HCT116 (cell line): ENCODE measurements around the gene CCSER1. TPM values are rescaled to one million over a fixed set of nuclear protein-coding genes. Genes with fewer than 3 reads are reported as not detected.

Source experiments
- ATAC-seq: fragments of 200-7000 bp; cut with Tn5 transposase; 2 replicates; pipeline ENCODE4 v1.9.1; 2020; ENCODE audit warnings: mild to moderate bottlenecking, moderate library complexity
- BruUV-seq: library from RNA; stranded (reverse); fragments of 400-500 nt; replicated peaks from 2 replicates; lab custom pipeline; 2021; lab: Mats Ljungman, UMichigan
- CTCF ChIA-PET: fragments of 300-600 bp; sonication (Branson Sonifier 250); formaldehyde crosslinking; loops from one replicate; lab custom pipeline; 2021; ENCODE audit warnings: antibody characterized with exemption; lab: Charles Lee
- POLR2A ChIA-PET: fragments of 300-600, 350-600 bp; sonication (Branson Sonifier 250); formaldehyde crosslinking; loops from one replicate; lab custom pipeline; 2021; ENCODE audit warnings: antibody characterized with exemption; lab: Charles Lee
- RAD21 ChIA-PET, 2 experiments: fragments of 300-600 bp; sonication (Branson Sonifier 250); formaldehyde crosslinking; loops; one replicate each; lab custom pipeline; 2023; ENCODE audit warnings: low total read pairs in 2 of 2; ENCODE audit not compliant: uncharacterized antibody in 2 of 2, unreplicated experiment in 2 of 2, low non-redundant PET in 1 of 2; lab: Charles Lee
- DNase-seq: peaks from one replicate; pipeline ENCODE4 v3.0.0-alpha.2; 2010; ENCODE audit warnings: low read depth, low spot score
- H2AFZ ChIP-seq: fragments of 200-600 bp; shearing (Covaris generic), sonication (generic); 2 replicates; pipeline ENCODE4 v1.6.1; 2017; ENCODE audit warnings: low read depth, mixed run types, mixed read lengths, antibody characterized with exemption, low read length; ENCODE audit not compliant: poor library complexity, severe bottlenecking
- H3K27ac ChIP-seq: 2 replicates; pipeline ENCODE4 v1.5.1; 2012; ENCODE audit warnings: low read depth, low read length
- H3K27me3 ChIP-seq: fragments of 200-600 bp; sonication (generic); 2 replicates; pipeline ENCODE4 v1.6.1; 2016; ENCODE audit warnings: mixed run types, low read length, mixed read lengths; ENCODE audit not compliant: insufficient read depth
- H3K36me3 ChIP-seq, 2 experiments: fragments of 200-500 bp in 1 of 2; fragments of 200-600 bp in 1 of 2; sonication (Bioruptor generic) in 1 of 2; sonication (generic) in 1 of 2; 2 replicates each; pipeline versions ENCODE4 v1.5.1 to v1.6.1; 2014 to 2016; ENCODE audit warnings: low read length in 2 of 2, inconsistent platforms in 1 of 2, mixed read lengths in 1 of 2, mixed run types in 1 of 2; ENCODE audit not compliant: insufficient read depth in 2 of 2, control insufficient read depth in 1 of 2
- H3K4me1 ChIP-seq, 2 experiments: fragments of 200-600 bp in 1 of 2; sonication (generic) in 1 of 2; 2 replicates each; pipeline versions ENCODE4 v1.5.1 to v1.6.1; 2012 to 2017; ENCODE audit warnings: low read length in 2 of 2, inconsistent platforms in 1 of 2, mild to moderate bottlenecking in 1 of 2, mixed read lengths in 1 of 2, mixed run types in 1 of 2, moderate library complexity in 1 of 2; ENCODE audit not compliant: insufficient read depth in 2 of 2, control insufficient read depth in 1 of 2
- H3K4me2 ChIP-seq: fragments of 200-600 bp; sonication (generic); 2 replicates; pipeline ENCODE4 v1.6.1; 2017; ENCODE audit warnings: mixed run types, low read length, mixed read lengths
- H3K4me3 ChIP-seq, 2 experiments: fragments of 200-600 bp in 1 of 2; sonication (generic) in 1 of 2; replicated peaks in 1 of 2; 2 replicates each; pipeline ENCODE4 v1.5.1; 2011 to 2016; ENCODE audit warnings: low read length in 2 of 2, control low read depth in 1 of 2, low read depth in 1 of 2, mild to moderate bottlenecking in 1 of 2, mixed read lengths in 1 of 2, mixed run types in 1 of 2
- H3K79me2 ChIP-seq: fragments of 200-600 bp; sonication (generic); 2 replicates; pipeline ENCODE4 v1.6.1; 2017; ENCODE audit warnings: mild to moderate bottlenecking, mixed run types, low read length, moderate library complexity, mixed read lengths; ENCODE audit not compliant: insufficient read depth
- H3K9ac ChIP-seq: fragments of 200-600 bp; sonication (generic); 2 replicates; pipeline ENCODE4 v1.6.1; 2016; ENCODE audit warnings: low read length, mixed read lengths
- H3K9me2 ChIP-seq: fragments of 200-600 bp; sonication (generic), shearing (Covaris generic); 2 replicates; pipeline ENCODE4 v1.6.1; 2017; ENCODE audit warnings: mixed run types, mild to moderate bottlenecking, moderate library complexity; ENCODE audit not compliant: insufficient read depth
- H3K9me3 ChIP-seq, 2 experiments: fragments of 200-500 bp in 1 of 2; fragments of 200-600 bp in 1 of 2; sonication (Bioruptor generic) in 1 of 2; sonication (generic) in 1 of 2; 2 replicates each; pipeline ENCODE4 v1.6.1; 2014 to 2017; ENCODE audit warnings: low read length in 2 of 2, mixed read lengths in 2 of 2, inconsistent platforms in 1 of 2, low read depth in 1 of 2, mild to moderate bottlenecking in 1 of 2, mixed run types in 1 of 2, moderate library complexity in 1 of 2; ENCODE audit not compliant: control insufficient read depth in 1 of 2, insufficient read depth in 1 of 2
- H4K20me1 ChIP-seq: fragments of 200-600 bp; sonication (generic), shearing (Covaris generic); 2 replicates; pipeline ENCODE4 v1.6.1; 2017; ENCODE audit warnings: mixed run types, mild to moderate bottlenecking, moderate library complexity; ENCODE audit not compliant: insufficient read depth
- EZH2 ChIP-seq: fragments of 200-600 bp; sonication (generic); IDR thresholded peaks from 2 replicates; pipeline ENCODE4 v1.6.1; 2017; ENCODE audit warnings: antibody characterized with exemption, mixed run types
- FOSL1 ChIP-seq: IDR thresholded peaks from 2 replicates; pipeline ENCODE4 v1.6.1; 2012; ENCODE audit warnings: low read depth
- POLR2AphosphoS5 ChIP-seq: IDR thresholded peaks from 2 replicates; pipeline ENCODE4 v1.6.1; 2011; ENCODE audit warnings: mild to moderate bottlenecking, low read depth, low read length, moderate library complexity
- REST ChIP-seq: IDR thresholded peaks from 2 replicates; pipeline ENCODE4 v1.6.1; 2012; ENCODE audit warnings: low read depth
- TCF7L2 ChIP-seq: IDR thresholded peaks from 2 replicates; pipeline ENCODE4 v1.7.0; 2011; ENCODE audit warnings: borderline replicate concordance, inconsistent platforms; ENCODE audit not compliant: insufficient read depth, insufficient read length; ENCODE audit errors: extremely low read depth
- intact Hi-C: fragments of 100-400 bp; cut with micrococcal nuclease; formaldehyde crosslinking; loops from 2 replicates; pipeline ENCODE4 v1.10.0; 2022
- total RNA-seq: library from RNA; stranded (reverse); gene quantifications from one replicate; pipeline ENCODE4 v1.2.1, GENCODE V29; 2021; ENCODE audit not compliant: unreplicated experiment

The CCSER1 gene
- total RNA-seq, 1 experiment from 2014 or later = 6.7 TPM

GRCh38 chr4:90840291-90840690 lies 713.1 kb downstream of the CCSER1 start:
- Histone ChIP-seq H3K4me1 (peaks cover 0 to 10% of the 10 kb centered on the region in 2 experiments; a peak in 2 of 4 replicates), H3K27ac (no peak overlapping the region), H3K9ac (no peak overlapping the region), H3K9me2 (no peaks in the 10 kb centered on the region), H3K36me3 (no peaks in the 10 kb centered on the region), H3K4me3 (no peak overlapping the region), H3K27me3 (no peaks in the 10 kb centered on the region), H3K9me3 (no peaks in the 10 kb centered on the region), H4K20me1 (no peaks in the 10 kb centered on the region), H2AFZ (no peak overlapping the region), H3K79me2 (no peaks in the 10 kb centered on the region), H3K4me2 (no peak overlapping the region)
- POLR2A ChIA-PET = no interaction called here
- no TSS peak for BruUV-seq
- TF ChIP-seq FOSL1 = no peak
- CTCF ChIA-PET = no interaction called here
- ATAC-seq (no peak), DNase-seq (no peak)
- intact Hi-C loops = no loop called here
- RAD21 ChIA-PET = no interaction called here

- no peak for DNase-seq
- Histone ChIP-seq H3K9me2 (no peaks in the 10 kb centered on the region), H3K9ac (no peak overlapping the region)
- POLR2A ChIA-PET = no interaction called here
- TF ChIP-seq TCF7L2 = no peak
- no peak for TF ChIP-seq POLR2AphosphoS5
- TF ChIP-seq EZH2 = no peak
- no peak for TF ChIP-seq REST
- TF ChIP-seq, all 23 proteins: peak for 0
- RAD21 ChIA-PET = no interaction called here
- no peak overlapping the region for H3K27ac ChIP-seq
- H3K79me2 ChIP-seq = no peaks in the 10 kb centered on the region
- H4K20me1 ChIP-seq = no peaks in the 10 kb centered on the region
- H3K36me3 ChIP-seq = no peaks in the 10 kb centered on the region
- no TSS peak for BruUV-seq
- no peaks in the 10 kb centered on the region for H3K27me3 ChIP-seq
- intact Hi-C loops = no loop called here
- no peak for ATAC-seq
- no peak overlapping the region for H3K4me3 ChIP-seq
- no peaks in the 10 kb centered on the region for H3K9me3 ChIP-seq
- peak overlapping the region; percentile 27 for H2AFZ ChIP-seq
- CTCF ChIA-PET = no interaction called here
- no peak overlapping the region for H3K4me2 ChIP-seq
- peaks cover 5 to 15% of the 10 kb centered on the region in 2 experiments for H3K4me1 ChIP-seq
Observed at GRCh38 chr4:90840828-90841227, 713.6 kb downstream of the CCSER1 start.
